SK-N-SH treated with all-trans-retinoic acid at 6 μM for 48 hours (cell line): ENCODE data around the gene LPAR3.

Experiments
- ATAC-seq: fragments of 200-7000 bp; cut with Tn5 transposase; 3 replicates; pipeline ENCODE4 v1.9.1; 2020; ENCODE audit warnings: mild to moderate bottlenecking, moderate library complexity
- ARNTL ChIP-seq: fragments of 450-650 bp; formaldehyde crosslinking; IDR thresholded peaks from 2 replicates; pipeline ENCODE4 v1.5.0; 2020; ENCODE audit warnings: low read depth, mild to moderate bottlenecking, moderate library complexity, borderline replicate concordance
- BACH2 ChIP-seq: fragments of 250-450 bp; sonication (Bioruptor Pico); IDR thresholded peaks from 2 replicates; pipeline ENCODE4 v1.9.0; 2021; ENCODE audit warnings: mild to moderate bottlenecking, borderline replicate concordance
- CREB5 ChIP-seq: fragments of 250-450 bp; sonication (Bioruptor Pico); IDR thresholded peaks from 2 replicates; pipeline ENCODE4 v1.5.1; 2020; ENCODE audit warnings: low read depth, mild to moderate bottlenecking, moderate library complexity
- CSDC2 ChIP-seq: fragments of 250-450 bp; sonication (Bioruptor Pico); IDR thresholded peaks from 2 replicates; pipeline ENCODE4 v1.5.0; 2020; ENCODE audit warnings: mild to moderate bottlenecking, moderate library complexity
- ESRRG ChIP-seq: fragments of 250-450 bp; sonication (Bioruptor Pico); IDR thresholded peaks from 2 replicates; pipeline ENCODE4 v1.6.1; 2021; ENCODE audit warnings: mild to moderate bottlenecking
- GLIS3 ChIP-seq: fragments of 250-450 bp; sonication (Bioruptor Pico); IDR thresholded peaks from 2 replicates; pipeline ENCODE4 v1.5.0; 2020; ENCODE audit warnings: mild to moderate bottlenecking, moderate library complexity
- ISL1 ChIP-seq: fragments of 250-450 bp; sonication (Bioruptor Pico); IDR thresholded peaks from 2 replicates; pipeline ENCODE4 v2.1.2; 2022; ENCODE audit warnings: mild to moderate bottlenecking, moderate library complexity
- OSR1 ChIP-seq: fragments of 250-450 bp; sonication (Bioruptor Pico); IDR thresholded peaks from 2 replicates; pipeline ENCODE4 v1.8.0; 2022; ENCODE audit warnings: moderate library complexity, mild to moderate bottlenecking, inconsistent platforms
- PATZ1 ChIP-seq: fragments of 250-450 bp; sonication (Bioruptor Pico); IDR thresholded peaks from 2 replicates; pipeline ENCODE4 v1.8.0; 2020; ENCODE audit warnings: mild to moderate bottlenecking, moderate library complexity, borderline replicate concordance
- POU6F1 ChIP-seq: fragments of 250-450 bp; sonication (Bioruptor Pico); IDR thresholded peaks from 2 replicates; pipeline ENCODE4 v1.8.0; 2021; ENCODE audit warnings: low read depth, mild to moderate bottlenecking, moderate library complexity, borderline replicate concordance
- PPARA ChIP-seq: fragments of 250-450 bp; sonication (Bioruptor Pico); IDR thresholded peaks from 2 replicates; pipeline ENCODE4 v1.5.0; 2020; ENCODE audit warnings: mild to moderate bottlenecking, borderline replicate concordance
- RARB ChIP-seq: fragments of 250-450 bp; sonication (Bioruptor Pico); IDR thresholded peaks from 2 replicates; pipeline ENCODE4 v1.8.0; 2021; ENCODE audit warnings: mild to moderate bottlenecking, moderate library complexity
- SNAI2 ChIP-seq: fragments of 250-450 bp; sonication (Bioruptor Pico); IDR thresholded peaks from 2 replicates; pipeline ENCODE4 v1.5.0; 2020; ENCODE audit warnings: mild to moderate bottlenecking, moderate library complexity
- TCF4 ChIP-seq: fragments of 250-450 bp; sonication (Bioruptor Pico); IDR thresholded peaks from 2 replicates; pipeline ENCODE4 v1.8.0; 2021; ENCODE audit warnings: mild to moderate bottlenecking, moderate library complexity, borderline replicate concordance
- TOX ChIP-seq: fragments of 250-450 bp; sonication (Bioruptor Pico); IDR thresholded peaks from 2 replicates; pipeline ENCODE4 v1.8.0; 2021; ENCODE audit warnings: mild to moderate bottlenecking, moderate library complexity, borderline replicate concordance
- ZC3H10 ChIP-seq: fragments of 250-450 bp; sonication (Bioruptor Pico); IDR thresholded peaks from 2 replicates; pipeline ENCODE4 v1.5.1; 2021; ENCODE audit warnings: mild to moderate bottlenecking, moderate library complexity
- ZFP3 ChIP-seq: fragments of 250-450 bp; sonication (Bioruptor Pico); IDR thresholded peaks from 2 replicates; pipeline ENCODE4 v1.5.0; 2020; ENCODE audit warnings: mild to moderate bottlenecking, moderate library complexity
- ZFP30 ChIP-seq: fragments of 450-650 bp; formaldehyde crosslinking; IDR thresholded peaks from 2 replicates; pipeline ENCODE4 v1.5.0; 2022; ENCODE audit warnings: mild to moderate bottlenecking, moderate library complexity
- ZNF565 ChIP-seq: fragments of 450-650 bp; formaldehyde crosslinking; conservative IDR thresholded peaks from 2 replicates; pipeline ENCODE4 v1.5.0; 2020; ENCODE audit warnings: low read depth, mild to moderate bottlenecking, moderate library complexity
- ZNF8 ChIP-seq: fragments of 450-650 bp; formaldehyde crosslinking; IDR thresholded peaks from 2 replicates; pipeline ENCODE4 v1.5.0; 2020; ENCODE audit warnings: mild to moderate bottlenecking, moderate library complexity
- TF ChIP-seq, protein P1 (sequence below): fragments of 250-450 bp; sonication (Bioruptor Pico); IDR thresholded peaks from 2 replicates; pipeline ENCODE4 v1.5.0; 2020; ENCODE audit warnings: mild to moderate bottlenecking, moderate library complexity

The LPAR3 gene

DNA sequence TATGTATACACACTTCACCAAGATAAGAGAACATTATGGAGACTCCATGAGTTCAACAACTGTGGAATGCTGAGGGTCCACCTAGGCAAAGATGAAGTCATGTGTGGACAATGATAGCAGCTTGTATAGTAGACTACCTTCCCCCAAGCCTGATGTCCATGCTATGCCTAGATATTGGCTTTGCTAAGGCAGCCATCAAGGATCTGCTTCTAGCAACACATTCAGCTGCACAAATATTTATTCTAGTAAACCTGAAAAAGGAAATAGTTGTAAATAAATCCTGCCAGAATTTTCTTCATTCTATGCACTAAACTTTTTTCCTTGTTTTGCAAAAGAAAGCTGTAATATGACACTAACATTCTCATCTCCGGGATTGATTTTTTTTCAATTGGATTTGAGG lies 7.0 kb upstream of the LPAR3 start:
- TF ChIP-seq GLIS3, result no peak
- TF ChIP-seq POU6F1, result no peak
- TF ChIP-seq TCF4 (CRISPR knock-in tag), result no peak
- no peak for TF ChIP-seq ISL1
- no peak for TF ChIP-seq ZNF8 (CRISPR knock-in tag)
- no peak for TF ChIP-seq BACH2
- no peak for TF ChIP-seq TOX (CRISPR knock-in tag)
- no peak for TF ChIP-seq PATZ1 (CRISPR knock-in tag)
- TF ChIP-seq RARB (CRISPR knock-in tag), result no peak
- TF ChIP-seq ZFP3 (CRISPR knock-in tag), result no peak
- no peak for ATAC-seq

GRCh38 chr1:84896279-84896678 lies 3.3 kb upstream of the LPAR3 start:
- no peak for TF ChIP-seq ESRRG (CRISPR knock-in tag)
- no peak for TF ChIP-seq GLIS3
- no peak for TF ChIP-seq SNAI2 (CRISPR knock-in tag)
- no peak for TF ChIP-seq POU6F1
- TF ChIP-seq RARB (CRISPR knock-in tag), result no peak
- no peak for TF ChIP-seq PATZ1 (CRISPR knock-in tag)
- no peak for TF ChIP-seq ZC3H10 (CRISPR knock-in tag)
- TF ChIP-seq OSR1, result no peak
- TF ChIP-seq PPARA (CRISPR knock-in tag), result no peak
- ATAC-seq, result no peak

DNA sequence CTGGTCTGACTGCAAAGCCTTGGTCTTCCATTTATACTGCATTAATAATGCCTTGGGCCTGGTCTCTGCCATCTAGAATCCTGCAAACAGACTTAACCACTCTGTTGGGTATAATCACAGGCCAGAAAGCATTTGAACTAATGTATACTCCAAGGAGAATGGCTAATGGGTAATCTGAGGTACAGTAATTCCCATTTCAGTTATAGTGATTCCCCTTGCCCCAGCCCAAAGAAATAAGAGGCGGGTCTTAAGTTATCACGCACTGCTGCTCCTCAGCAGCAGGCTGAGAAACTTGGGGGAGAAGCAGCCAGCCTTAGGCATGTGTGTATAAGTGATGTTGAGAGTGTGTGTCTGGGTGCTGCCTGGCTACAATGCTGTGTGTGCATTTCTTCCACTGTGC lies 2.4 kb downstream of the LPAR3 start:
- no peak for ATAC-seq

More for the DNA sequence above, 2.4 kb downstream of the LPAR3 start:
- TF ChIP-seq TOX (CRISPR knock-in tag) (no peak), PATZ1 (CRISPR knock-in tag) (no peak), PPARA (CRISPR knock-in tag) (no peak), ARNTL (CRISPR knock-in tag) (no peak), TCF4 (CRISPR knock-in tag) (no peak), ZNF565 (CRISPR knock-in tag) (no peak), POU6F1 (no peak), CREB5 (CRISPR knock-in tag) (no peak), ZFP30 (CRISPR knock-in tag) (no peak), ZNF8 (CRISPR knock-in tag) (no peak), BACH2 (no peak), CSDC2 (no peak), ISL1 (no peak), SNAI2 (CRISPR knock-in tag) (no peak), ESRRG (CRISPR knock-in tag) (no peak), RARB (CRISPR knock-in tag) (no peak), ZC3H10 (CRISPR knock-in tag) (no peak)
- TF ChIP-seq, protein P1, sequence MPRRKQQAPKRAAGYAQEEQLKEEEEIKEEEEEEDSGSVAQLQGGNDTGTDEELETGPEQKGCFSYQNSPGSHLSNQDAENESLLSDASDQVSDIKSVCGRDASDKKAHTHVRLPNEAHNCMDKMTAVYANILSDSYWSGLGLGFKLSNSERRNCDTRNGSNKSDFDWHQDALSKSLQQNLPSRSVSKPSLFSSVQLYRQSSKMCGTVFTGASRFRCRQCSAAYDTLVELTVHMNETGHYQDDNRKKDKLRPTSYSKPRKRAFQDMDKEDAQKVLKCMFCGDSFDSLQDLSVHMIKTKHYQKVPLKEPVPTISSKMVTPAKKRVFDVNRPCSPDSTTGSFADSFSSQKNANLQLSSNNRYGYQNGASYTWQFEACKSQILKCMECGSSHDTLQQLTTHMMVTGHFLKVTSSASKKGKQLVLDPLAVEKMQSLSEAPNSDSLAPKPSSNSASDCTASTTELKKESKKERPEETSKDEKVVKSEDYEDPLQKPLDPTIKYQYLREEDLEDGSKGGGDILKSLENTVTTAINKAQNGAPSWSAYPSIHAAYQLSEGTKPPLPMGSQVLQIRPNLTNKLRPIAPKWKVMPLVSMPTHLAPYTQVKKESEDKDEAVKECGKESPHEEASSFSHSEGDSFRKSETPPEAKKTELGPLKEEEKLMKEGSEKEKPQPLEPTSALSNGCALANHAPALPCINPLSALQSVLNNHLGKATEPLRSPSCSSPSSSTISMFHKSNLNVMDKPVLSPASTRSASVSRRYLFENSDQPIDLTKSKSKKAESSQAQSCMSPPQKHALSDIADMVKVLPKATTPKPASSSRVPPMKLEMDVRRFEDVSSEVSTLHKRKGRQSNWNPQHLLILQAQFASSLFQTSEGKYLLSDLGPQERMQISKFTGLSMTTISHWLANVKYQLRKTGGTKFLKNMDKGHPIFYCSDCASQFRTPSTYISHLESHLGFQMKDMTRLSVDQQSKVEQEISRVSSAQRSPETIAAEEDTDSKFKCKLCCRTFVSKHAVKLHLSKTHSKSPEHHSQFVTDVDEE (CRISPR knock-in tag), result no peak
